Tibial artery (tissue), 4 donors: ENCODE results near the gene SLC25A23.
"Not testable (repeated sequence)": the region's sequence is repeated elsewhere in the genome, so short reads cannot be mapped to it uniquely, and the experiment has no call there.

Experiments used
- DNase-seq, 2 donors: peaks; one replicate each; pipeline ENCODE4 v3.0.0-alpha.2; 2019
- H3K27ac ChIP-seq, 2 donors: fragments of 200-600 bp; sonication (generic) in 1 of 2; 1 replicate in 1 of 2; 2 replicates in 1 of 2; pipeline ENCODE4 v1.5.1; 2018 to 2019; ENCODE audit warnings: mild to moderate bottlenecking in 1 of 2
- H3K27me3 ChIP-seq, 2 donors: fragments of 200-600 bp; sonication (generic) in 1 of 2; one replicate each; pipeline versions ENCODE4 v1.5.1 to v1.6.0; 2016 to 2019
- H3K36me3 ChIP-seq, 3 donors: fragments of 200-600 bp; sonication (generic) in 2 of 3; one replicate each; pipeline ENCODE4 v1.5.1; 2016 to 2019; ENCODE audit warnings: mild to moderate bottlenecking in 2 of 3
- H3K4me1 ChIP-seq, 4 donors: fragments of 200-600 bp; sonication (generic) in 2 of 4; 1 replicate in 3 of 4; 2 replicates in 1 of 4; pipeline ENCODE4 v1.5.1; 2016 to 2019
- H3K4me3 ChIP-seq, 2 donors: fragments of 200-600 bp; sonication (generic) in 1 of 2; 1 replicate in 1 of 2; 2 replicates in 1 of 2; pipeline ENCODE4 v1.5.1; 2018 to 2019; ENCODE audit warnings: mild to moderate bottlenecking in 2 of 2
- H3K9me3 ChIP-seq, 3 donors: fragments of 200-600 bp; sonication (generic) in 1 of 3; one replicate each; pipeline ENCODE4 v1.5.1; 2016 to 2019
- intact Hi-C: fragments of 100-400 bp; cut with DNase I; formaldehyde crosslinking; loops from one replicate; pipeline ENCODE4 v1.15.0; 2023; ENCODE audit warnings: low total_unique reads
- TF ChIP-seq, protein P1 (sequence below), 2 experiments: fragments of 200-600 bp in 1 of 2; fragments of 450-650 bp in 1 of 2; IDR thresholded peaks; one replicate each; pipeline ENCODE4 v1.5.1; 2017 to 2019; ENCODE audit warnings: antibody characterized with exemption in 2 of 2, mild to moderate bottlenecking in 1 of 2, moderate library complexity in 1 of 2

SLC25A23 gene

GRCh38 chr19:6459262-6460098 is at the start of gene SLC25A23:
TSS of gene SLC25A23 (minus strand) at chr19:6459792. CDS start at chr19:6459628, 164 bp downstream.
- H3K9me3 ChIP-seq = peaks cover 0 to 2% (median 1%) of the 10 kb centered on the region in 3 donors
- H3K4me3 ChIP-seq = peak within 1 kb of the TSS; percentile 65 to 72
- intact Hi-C loops = no loop called here
- DNase-seq = peak; percentile 42 to 83
- peaks cover 6 to 28% (median 24%) of the 10 kb centered on the region in 3 donors for H3K36me3 ChIP-seq
- peaks cover 0 to 31% (median 18%) of the 10 kb centered on the region in 4 donors for H3K4me1 ChIP-seq
- peak within 1 kb of the TSS; percentile 64 to 73 for H3K27ac ChIP-seq
- peaks cover 0 to 16% of the 10 kb centered on the region in 2 donors for H3K27me3 ChIP-seq
- TF ChIP-seq, protein P1, sequence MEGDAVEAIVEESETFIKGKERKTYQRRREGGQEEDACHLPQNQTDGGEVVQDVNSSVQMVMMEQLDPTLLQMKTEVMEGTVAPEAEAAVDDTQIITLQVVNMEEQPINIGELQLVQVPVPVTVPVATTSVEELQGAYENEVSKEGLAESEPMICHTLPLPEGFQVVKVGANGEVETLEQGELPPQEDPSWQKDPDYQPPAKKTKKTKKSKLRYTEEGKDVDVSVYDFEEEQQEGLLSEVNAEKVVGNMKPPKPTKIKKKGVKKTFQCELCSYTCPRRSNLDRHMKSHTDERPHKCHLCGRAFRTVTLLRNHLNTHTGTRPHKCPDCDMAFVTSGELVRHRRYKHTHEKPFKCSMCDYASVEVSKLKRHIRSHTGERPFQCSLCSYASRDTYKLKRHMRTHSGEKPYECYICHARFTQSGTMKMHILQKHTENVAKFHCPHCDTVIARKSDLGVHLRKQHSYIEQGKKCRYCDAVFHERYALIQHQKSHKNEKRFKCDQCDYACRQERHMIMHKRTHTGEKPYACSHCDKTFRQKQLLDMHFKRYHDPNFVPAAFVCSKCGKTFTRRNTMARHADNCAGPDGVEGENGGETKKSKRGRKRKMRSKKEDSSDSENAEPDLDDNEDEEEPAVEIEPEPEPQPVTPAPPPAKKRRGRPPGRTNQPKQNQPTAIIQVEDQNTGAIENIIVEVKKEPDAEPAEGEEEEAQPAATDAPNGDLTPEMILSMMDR (IDR thresholded peaks at IDR 0.05) = no peak

GRCh38 chr19:6508028-6508771 is 48.6 kb upstream of the SLC25A23 start:
- H3K27ac ChIP-seq, H3K9me3 ChIP-seq, H3K4me1 ChIP-seq, H3K4me3 ChIP-seq, DNase-seq, H3K36me3 ChIP-seq, intact Hi-C loops: not testable (repeated sequence)
- peaks cover 0 to 32% of the 10 kb centered on the region in 2 donors for H3K27me3 ChIP-seq

GRCh38 chr19:6503407-6504201 is 44.0 kb upstream of the SLC25A23 start:
- Histone ChIP-seq H3K9me3 (no peaks in the 10 kb centered on the region), H3K4me3 (no peak overlapping the region), H3K36me3 (no peaks in the 10 kb centered on the region), H3K27ac (no peak overlapping the region), H3K4me1 (peaks cover 0 to 14% (median 9%) of the 10 kb centered on the region in 4 donors), H3K27me3 (peaks cover 0 to 61% of the 10 kb centered on the region in 2 donors)
- DNase-seq = no peak
- intact Hi-C loops = no loop called here
- TF ChIP-seq, protein P1 (IDR thresholded peaks at IDR 0.05) = no peak

DNA sequence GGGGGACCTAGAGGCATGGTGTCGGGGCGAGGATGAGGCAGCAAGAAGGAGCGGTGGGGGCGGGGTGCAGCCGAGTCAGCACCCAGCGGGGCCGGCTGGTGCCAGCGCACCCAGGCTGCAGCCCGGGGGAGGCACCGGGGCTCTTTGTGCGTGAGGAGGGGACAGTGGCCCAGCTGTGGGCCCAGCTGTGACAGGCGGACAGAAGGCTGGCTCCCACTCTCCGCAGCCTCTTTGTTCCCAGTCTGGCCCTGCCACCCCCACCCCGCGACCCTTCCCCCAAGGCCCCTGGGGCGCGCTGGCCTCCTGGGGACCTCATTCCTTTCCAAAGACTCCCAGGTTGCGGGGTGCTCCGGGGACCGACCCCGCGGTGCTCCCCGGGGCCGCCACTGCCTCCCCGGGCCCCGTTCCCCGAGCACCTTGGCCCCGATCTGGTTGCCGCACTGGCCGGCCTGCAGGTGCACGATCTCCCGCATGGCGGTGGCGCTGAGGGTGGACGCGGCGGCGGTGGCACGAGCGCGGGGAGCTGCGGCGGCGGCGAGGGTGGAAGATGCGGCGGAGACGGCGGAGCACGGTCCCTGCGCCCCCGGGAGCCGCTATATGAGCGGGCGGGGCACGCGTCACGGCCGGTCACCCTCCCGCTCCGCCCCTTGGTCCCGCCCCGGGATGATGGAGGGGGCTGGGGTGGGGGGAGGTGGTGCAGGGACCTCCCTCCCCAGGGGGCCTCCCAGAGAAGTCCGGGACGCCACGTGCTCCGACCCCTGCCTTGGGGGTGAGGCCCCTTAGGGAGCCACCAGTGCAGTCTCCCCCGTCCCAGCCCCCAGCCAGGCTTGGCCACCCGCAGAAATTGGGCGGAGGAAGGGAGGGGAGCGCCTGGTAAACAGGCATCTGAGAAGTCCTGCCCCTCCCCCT is 42.4 kb upstream of the SLC25A23 start, which contains the start of gene TUBB4A:
Gene TUBB4A (minus strand): TSS at position 570 of the 909 bp plus-strand sequence. CDS start 97 bp downstream, at position 473.
- Histone ChIP-seq H3K4me3 (peak within 1 kb of the TSS; percentile 19 to 30), H3K36me3 (no peaks in the 10 kb centered on the region), H3K9me3 (no peaks in the 10 kb centered on the region), H3K27me3 (peaks cover 0 to 57% of the 10 kb centered on the region in 2 donors), H3K27ac (no peak within 1 kb of the TSS), H3K4me1 (peaks cover 0 to 14% (median 9%) of the 10 kb centered on the region in 4 donors)
- no peak for DNase-seq
- TF ChIP-seq, protein P1 (IDR thresholded peaks at IDR 0.05) = no peak
- intact Hi-C loops = no loop called here
